Stimulated activated CD8-positive, alpha-beta memory T cell treated with anti-CD3 and anti-CD28 coated beads, Interleukin-15, amount 100 ng/mL, for 48 hours (primary cell): ENCODE data around the gene RIN1.
A peak's percentile ranks its signal among the peaks of the same experiment; 100 is the strongest.
"Not testable (repeated sequence)": the region's sequence is repeated elsewhere in the genome, so short reads cannot be mapped to it uniquely, and the experiment has no call there.

ENCODE experiments used
- DNase-seq, 2 donors: peaks; one replicate each; pipeline ENCODE4 v3.0.0-alpha.2; 2020; ENCODE audit warnings: low read depth in 2 of 2

Gene RIN1

GRCh38 chr11:66360406-66361073 lies 24.3 kb upstream of the RIN1 start:
- no peak for DNase-seq

GRCh38 chr11:66359662-66360087 lies 23.4 kb upstream of the RIN1 start:
- no peak for DNase-seq

- not testable (repeated sequence) for DNase-seq
Observed at GRCh38 chr11:66350560-66351235, 14.5 kb upstream of the RIN1 start.

- no peak for DNase-seq
Observed at GRCh38 chr11:66349084-66349386, 12.8 kb upstream of the RIN1 start.

GRCh38 chr11:66347425-66348276 lies 11.4 kb upstream of the RIN1 start, which contains the start of gene B4GAT1:
TSS of gene B4GAT1 (minus strand) at chr11:66347629. CDS start at chr11:66347545, 84 bp downstream.
- peak; percentile 71 to 72 for DNase-seq

- no peak for DNase-seq
Observed at GRCh38 chr11:66346476-66347424, 10.5 kb upstream of the RIN1 start.

- no peak for DNase-seq
Observed at GRCh38 chr11:66345316-66345649, 9.0 kb upstream of the RIN1 start.

GRCh38 chr11:66344550-66345315 lies 8.5 kb upstream of the RIN1 start, which contains the start of gene BRMS1:
TSS of gene BRMS1 (minus strand) at chr11:66345104. CDS start at chr11:66342234, 2,870 bp downstream.
- DNase-seq: peak; percentile 92 to 94

- DNase-seq: no peak
Observed at GRCh38 chr11:66343176-66343575, 6.9 kb upstream of the RIN1 start.

- DNase-seq: no peak
Observed at GRCh38 chr11:66341502-66342126, 5.4 kb upstream of the RIN1 start.

GRCh38 chr11:66340596-66341501 lies 4.6 kb upstream of the RIN1 start:
- DNase-seq: no peak

- no peak for DNase-seq
Observed at GRCh38 chr11:66339686-66340483, 3.7 kb upstream of the RIN1 start.

GRCh38 chr11:66339162-66339675 lies 3.0 kb upstream of the RIN1 start:
- no peak for DNase-seq

GRCh38 chr11:66338276-66339161 lies 2.3 kb upstream of the RIN1 start:
- DNase-seq: no peak

- no peak for DNase-seq
Observed at GRCh38 chr11:66337103-66337899, 1.1 kb upstream of the RIN1 start.

- DNase-seq: no peak
Observed at GRCh38 chr11:66335531-66336233, 552 bp downstream of the RIN1 start.
